Measurements from ENCODE around the gene MDGA2. TPM values are rescaled to one million over a fixed set of nuclear protein-coding genes. Genes with fewer than 3 reads are reported as not detected.

Gene MDGA2
- total and polyA plus RNA-seq, 7 donors = 0.01 TPM; not detected in 6

GRCh38 chr14:47662466-47662865 lies 12.9 kb downstream of the MDGA2 start:
- no peak for TF ChIP-seq CTCF (IDR thresholded peaks at IDR 0.05)
- DNase-seq (no peak), ATAC-seq (no peak)
- Histone ChIP-seq H3K4me1 (no peaks in the 10 kb centered on the region), H3K4me3 (no peak overlapping the region), H3K9me3 (no peaks in the 10 kb centered on the region), H3K27me3 (ENCODE audit: insufficient read depth in 3 of 3, low read length in 2 of 3) (no peaks in the 10 kb centered on the region), H3K36me3 (ENCODE audit: insufficient read depth in 1 of 2, low read depth in 1 of 2) (no peaks in the 10 kb centered on the region), H3K27ac (no peak overlapping the region)
- WGBS, 3 donors = 37 to 43% (median 38%) methylated on average over 2 of the region's 2 CpGs
- intact Hi-C loops (cut with DNase I) = no loop called here

DNA sequence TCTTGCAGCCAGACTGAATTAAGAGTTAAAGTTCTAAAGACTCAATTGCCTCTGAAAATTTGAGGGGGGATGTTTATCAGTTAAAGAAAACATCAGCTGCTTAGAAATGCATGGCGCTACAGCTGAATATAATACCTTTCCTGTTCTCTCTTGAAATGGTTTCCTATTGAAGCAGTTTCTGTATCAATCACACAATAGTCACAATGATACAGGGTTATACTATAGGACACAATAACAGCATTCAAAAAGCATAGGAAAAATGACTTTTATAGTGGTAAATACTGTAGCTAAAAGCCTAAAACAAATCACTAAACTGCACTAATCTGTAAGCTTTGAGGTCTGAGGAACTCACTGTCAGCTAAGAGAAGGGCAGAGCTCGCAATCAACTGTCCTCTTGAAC lies 15.2 kb downstream of the MDGA2 start:
- WGBS, 3 donors = 76 to 87% (median 77%) methylated on average over 2 of the region's 2 CpGs
- Histone ChIP-seq H3K9me3 (no peaks in the 10 kb centered on the region), H3K27ac (no peak overlapping the region), H3K36me3 (ENCODE audit: insufficient read depth in 1 of 2, low read depth in 1 of 2) (no peaks in the 10 kb centered on the region), H3K4me1 (no peaks in the 10 kb centered on the region), H3K4me3 (no peak overlapping the region), H3K27me3 (ENCODE audit: insufficient read depth in 3 of 3, low read length in 2 of 3) (no peaks in the 10 kb centered on the region)
- TF ChIP-seq CTCF (IDR thresholded peaks at IDR 0.05) = no peak
- no peak for DNase-seq
- intact Hi-C loops (cut with DNase I) = no loop called here
- ATAC-seq = no peak

DNA sequence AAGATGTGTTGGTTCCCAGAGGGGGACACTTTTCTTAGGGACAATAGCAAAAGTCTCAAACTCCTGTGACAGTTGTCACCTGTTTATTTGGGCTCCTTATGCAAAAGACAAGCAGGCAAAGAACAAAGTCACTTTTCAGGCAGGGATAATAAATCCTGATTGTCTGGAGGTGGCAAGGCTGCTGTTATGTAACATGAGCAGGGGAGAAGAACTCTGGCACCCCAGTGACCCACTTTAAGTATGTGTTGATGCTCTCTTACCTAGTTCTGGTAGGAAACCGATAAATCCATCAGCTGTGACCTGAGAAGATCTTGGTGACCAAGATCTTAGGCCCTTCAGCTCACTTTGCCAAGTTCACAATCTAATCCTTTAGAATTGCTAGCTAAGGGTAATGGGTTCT lies 17.4 kb downstream of the MDGA2 start:
- Histone ChIP-seq H3K36me3 (ENCODE audit: insufficient read depth in 1 of 2, low read depth in 1 of 2) (no peaks in the 10 kb centered on the region), H3K27me3 (ENCODE audit: insufficient read depth in 3 of 3, low read length in 2 of 3) (no peaks in the 10 kb centered on the region), H3K4me3 (no peak overlapping the region), H3K9me3 (no peaks in the 10 kb centered on the region), H3K4me1 (no peaks in the 10 kb centered on the region), H3K27ac (no peak overlapping the region)
- no peak for ATAC-seq
- intact Hi-C loops (cut with DNase I) = no loop called here
- TF ChIP-seq CTCF (IDR thresholded peaks at IDR 0.05) = no peak
- 78 to 83% (median 81%) methylated on average over 1 of the region's 1 CpG for WGBS, 3 donors
- DNase-seq = no peak

- H3K4me3 ChIP-seq = no peak overlapping the region
- H3K27me3 ChIP-seq (ENCODE audit: insufficient read depth in 3 of 3, low read length in 2 of 3) = no peaks in the 10 kb centered on the region
- no peaks in the 10 kb centered on the region for H3K4me1 ChIP-seq
- ATAC-seq = no peak
- intact Hi-C loops (cut with DNase I) = no loop called here
- TF ChIP-seq CTCF (IDR thresholded peaks at IDR 0.05) = no peak
- no peaks in the 10 kb centered on the region for H3K36me3 ChIP-seq (ENCODE audit: insufficient read depth in 1 of 2, low read depth in 1 of 2)
- DNase-seq = no peak
- WGBS, 3 donors = 84 to 89% (median 87%) methylated on average over 3 of the region's 3 CpGs
- no peaks in the 10 kb centered on the region for H3K9me3 ChIP-seq
- no peak overlapping the region for H3K27ac ChIP-seq
These were observed 18.3 kb downstream of the MDGA2 start for GRCh38 chr14:47657143-47657542.

DNA sequence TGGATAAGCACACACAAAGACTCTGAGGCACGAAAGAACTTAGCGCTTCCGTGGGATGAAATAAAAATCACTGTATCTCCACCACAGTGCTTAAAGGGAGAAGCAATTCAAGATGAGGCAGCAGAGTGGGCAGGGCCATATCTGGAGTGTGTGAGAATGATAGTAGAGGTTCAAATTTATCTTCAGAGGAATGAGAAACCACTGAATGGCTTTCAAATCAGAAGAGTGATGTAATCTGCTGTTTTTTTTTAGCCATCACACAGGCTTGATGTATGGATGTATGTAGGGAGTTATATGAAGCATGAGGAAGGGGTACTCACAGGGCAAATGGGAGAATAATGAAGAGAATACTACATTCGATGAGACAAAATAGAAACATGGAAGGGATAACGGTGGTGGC lies 24.1 kb downstream of the MDGA2 start:
- intact Hi-C loops (cut with DNase I) = no loop called here
- H3K27ac ChIP-seq = no peak overlapping the region
- no peaks in the 10 kb centered on the region for H3K4me1 ChIP-seq
- no peak for TF ChIP-seq CTCF (IDR thresholded peaks at IDR 0.05)
- WGBS, 3 donors = 75 to 89% (median 78%) methylated on average over 5 of the region's 5 CpGs
- H3K9me3 ChIP-seq = no peaks in the 10 kb centered on the region
- H3K27me3 ChIP-seq (ENCODE audit: insufficient read depth in 3 of 3, low read length in 2 of 3) = no peaks in the 10 kb centered on the region
- H3K4me3 ChIP-seq = no peak overlapping the region
- H3K36me3 ChIP-seq (ENCODE audit: insufficient read depth in 1 of 2, low read depth in 1 of 2) = no peaks in the 10 kb centered on the region
- ATAC-seq (no peak), DNase-seq (no peak)
